Spinal cord (tissue), 10 donors: ENCODE data around the gene MYL5. TPM values are rescaled to one million over a fixed set of nuclear protein-coding genes. Genes with fewer than 3 reads are reported as not detected.

ENCODE experiments used
- DNase-seq, 6 donors: peaks; one replicate each; pipeline versions ENCODE4 v3.0.0 to v3.0.0-alpha.2; 2013 to 2015; ENCODE audit warnings: low spot score in 6 of 6, low read depth in 4 of 6
- H3K27ac ChIP-seq: one replicate; pipeline ENCODE4 v1.5.1; 2013; ENCODE audit warnings: low read depth, low read length, control low read depth
- H3K27me3 ChIP-seq: one replicate; pipeline ENCODE4 v1.6.1; 2013; ENCODE audit warnings: low read length; ENCODE audit not compliant: control insufficient read depth, insufficient read depth
- H3K36me3 ChIP-seq: one replicate; pipeline ENCODE4 v1.6.1; 2013; ENCODE audit warnings: low read length; ENCODE audit not compliant: control insufficient read depth, insufficient read depth
- H3K4me1 ChIP-seq: one replicate; pipeline ENCODE4 v1.6.1; 2013; ENCODE audit warnings: low read length; ENCODE audit not compliant: control insufficient read depth, insufficient read depth
- H3K4me3 ChIP-seq: one replicate; pipeline ENCODE4 v1.5.1; 2013; ENCODE audit warnings: low read depth, low read length, control low read depth
- H3K9me3 ChIP-seq: one replicate; pipeline ENCODE4 v1.6.1; 2013; ENCODE audit warnings: low read length; ENCODE audit not compliant: control insufficient read depth, insufficient read depth
- WGBS: methylation state at CpG from one replicate; pipeline ENCODE4 v1.1.5; 2013; ENCODE audit warnings: missing lambda C conversion rate; ENCODE audit not compliant: insufficient coverage; 5-methylcytosine and 5-hydroxymethylcytosine counted together
- polyA plus RNA-seq, 2 donors: library from polyadenylated mRNA; unstranded; fragments of 120-200 nt; gene quantifications; one replicate each; pipeline ENCODE4 v1.2.1, GENCODE V29; 2013; ENCODE audit not compliant: insufficient read length in 2 of 2
- total RNA-seq, 2 donors: library from RNA; depleted of rRNA in 1 of 2; stranded (reverse); fragments of 120-200 nt in 1 of 2; fragments of >200 nt in 1 of 2; gene quantifications; one replicate each; pipeline versions ENCODE4 v1.2.3 to v1.2.4, GENCODE V29; 2013 to 2014
- donor health status: healthy.

Gene MYL5
- total and polyA plus RNA-seq, 4 donors = 5.8 to 27.3 (median 18.0) TPM

GRCh38 chr4:650461-650860, 23.9 kb upstream of the MYL5 start:
- Histone ChIP-seq H3K9me3 (no peaks in the 10 kb centered on the region), H3K27ac (no peak overlapping the region), H3K4me3 (no peak overlapping the region), H3K4me1 (peaks cover 30% of the 10 kb centered on the region), H3K27me3 (peaks cover 23% of the 10 kb centered on the region), H3K36me3 (peaks cover 3% of the 10 kb centered on the region)
- DNase-seq = no peak
- 76% methylated on average over 12 of the region's 18 CpGs for WGBS

- H3K36me3 ChIP-seq = peaks cover 3% of the 10 kb centered on the region
- peak in 1 of 6 donors; percentile 50 for DNase-seq
- peaks cover 23% of the 10 kb centered on the region for H3K27me3 ChIP-seq
- H3K4me3 ChIP-seq = no peak overlapping the region
- H3K27ac ChIP-seq = no peak overlapping the region
- no peaks in the 10 kb centered on the region for H3K9me3 ChIP-seq
- WGBS = 17% methylated on average over 49 of the region's 49 CpGs
- peaks cover 34% of the 10 kb centered on the region for H3K4me1 ChIP-seq
Measured at GRCh38 chr4:650951-651883, 23.1 kb upstream of the MYL5 start.

- 63% methylated on average over 20 of the region's 24 CpGs for WGBS
- no peak overlapping the region for H3K27ac ChIP-seq
- DNase-seq = no peak
- H3K4me1 ChIP-seq = peaks cover 34% of the 10 kb centered on the region
- H3K27me3 ChIP-seq = peaks cover 21% of the 10 kb centered on the region
- no peak overlapping the region for H3K4me3 ChIP-seq
- H3K36me3 ChIP-seq = peaks cover 3% of the 10 kb centered on the region
- H3K9me3 ChIP-seq = no peaks in the 10 kb centered on the region
Measured at GRCh38 chr4:651884-652642, 22.3 kb upstream of the MYL5 start.

- Histone ChIP-seq H3K9me3 (no peaks in the 10 kb centered on the region), H3K36me3 (peaks cover 12% of the 10 kb centered on the region), H3K27me3 (peaks cover 21% of the 10 kb centered on the region), H3K4me1 (peaks cover 34% of the 10 kb centered on the region), H3K4me3 (no peak overlapping the region), H3K27ac (no peak overlapping the region)
- WGBS = 91% methylated on average over 31 of the region's 35 CpGs
- no peak for DNase-seq
Measured at GRCh38 chr4:653080-653821, 21.1 kb upstream of the MYL5 start.

GRCh38 chr4:653831-654502, 20.4 kb upstream of the MYL5 start:
- Histone ChIP-seq H3K36me3 (peaks cover 19% of the 10 kb centered on the region), H3K27me3 (peaks cover 21% of the 10 kb centered on the region), H3K4me3 (no peak overlapping the region), H3K9me3 (no peaks in the 10 kb centered on the region), H3K27ac (no peak overlapping the region), H3K4me1 (peaks cover 34% of the 10 kb centered on the region)
- 83% methylated on average over 21 of the region's 29 CpGs for WGBS
- no peak for DNase-seq

- Histone ChIP-seq H3K9me3 (no peaks in the 10 kb centered on the region), H3K4me3 (no peak overlapping the region), H3K36me3 (peaks cover 22% of the 10 kb centered on the region), H3K4me1 (peaks cover 34% of the 10 kb centered on the region), H3K27ac (no peak overlapping the region), H3K27me3 (peaks cover 21% of the 10 kb centered on the region)
- WGBS = 95% methylated on average over 17 of the region's 17 CpGs
- DNase-seq = no peak
Measured at GRCh38 chr4:654503-654845, 19.9 kb upstream of the MYL5 start.

GRCh38 chr4:654871-655463, 19.4 kb upstream of the MYL5 start:
- H3K27ac ChIP-seq = no peak overlapping the region
- no peak overlapping the region for H3K4me3 ChIP-seq
- H3K36me3 ChIP-seq = peaks cover 27% of the 10 kb centered on the region
- peaks cover 33% of the 10 kb centered on the region for H3K4me1 ChIP-seq
- H3K27me3 ChIP-seq = peaks cover 19% of the 10 kb centered on the region
- H3K9me3 ChIP-seq = no peaks in the 10 kb centered on the region
- DNase-seq = no peak
- WGBS = 59% methylated on average over 17 of the region's 17 CpGs

GRCh38 chr4:655464-656151, 18.7 kb upstream of the MYL5 start:
- H3K27me3 ChIP-seq = peaks cover 13% of the 10 kb centered on the region
- H3K4me1 ChIP-seq = peaks cover 28% of the 10 kb centered on the region
- DNase-seq = no peak
- H3K4me3 ChIP-seq = no peak overlapping the region
- H3K27ac ChIP-seq = no peak overlapping the region
- WGBS = 65% methylated on average over 24 of the region's 26 CpGs
- peaks cover 30% of the 10 kb centered on the region for H3K36me3 ChIP-seq
- H3K9me3 ChIP-seq = no peaks in the 10 kb centered on the region
